GM12801 (cell line): ENCODE measurements around the gene IFRD1.

Experiments used
- TF ChIP-seq, protein P1 (sequence below): IDR thresholded peaks from one replicate; pipeline ENCODE4 v1.5.1; 2011; ENCODE audit warnings: control low read depth; ENCODE audit not compliant: insufficient read length; ENCODE audit errors: extremely low read depth

Gene IFRD1

DNA sequence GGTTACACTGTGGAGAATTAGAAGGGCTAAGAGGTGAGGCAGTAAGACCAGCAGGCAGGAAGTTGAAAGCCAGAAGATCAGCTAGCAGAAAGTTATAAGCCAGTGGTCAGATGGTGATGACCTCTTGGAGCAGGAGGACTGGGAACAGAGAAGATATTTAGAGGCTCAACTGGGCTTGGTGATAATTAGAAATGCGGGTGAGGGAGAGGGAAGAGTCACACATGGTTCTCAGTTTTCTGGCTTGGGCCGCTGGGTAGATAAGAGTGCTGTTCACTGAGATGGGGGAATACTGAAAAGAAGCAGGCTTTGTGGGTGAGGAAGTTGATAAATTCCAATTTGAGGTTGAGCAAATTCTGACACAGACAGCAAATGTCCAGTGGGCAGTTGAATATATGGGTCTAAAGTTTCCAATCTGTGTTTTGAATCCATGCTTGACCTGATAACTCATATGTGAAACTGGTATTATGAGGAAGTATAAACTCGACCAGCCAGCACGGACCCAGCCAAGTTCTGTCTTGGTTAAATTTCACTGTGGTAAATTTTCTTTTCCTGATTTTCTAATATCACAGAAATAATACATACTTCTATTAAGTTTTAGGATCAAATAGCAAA, 53.2 kb downstream of the IFRD1 start:
- TF ChIP-seq, protein P1, sequence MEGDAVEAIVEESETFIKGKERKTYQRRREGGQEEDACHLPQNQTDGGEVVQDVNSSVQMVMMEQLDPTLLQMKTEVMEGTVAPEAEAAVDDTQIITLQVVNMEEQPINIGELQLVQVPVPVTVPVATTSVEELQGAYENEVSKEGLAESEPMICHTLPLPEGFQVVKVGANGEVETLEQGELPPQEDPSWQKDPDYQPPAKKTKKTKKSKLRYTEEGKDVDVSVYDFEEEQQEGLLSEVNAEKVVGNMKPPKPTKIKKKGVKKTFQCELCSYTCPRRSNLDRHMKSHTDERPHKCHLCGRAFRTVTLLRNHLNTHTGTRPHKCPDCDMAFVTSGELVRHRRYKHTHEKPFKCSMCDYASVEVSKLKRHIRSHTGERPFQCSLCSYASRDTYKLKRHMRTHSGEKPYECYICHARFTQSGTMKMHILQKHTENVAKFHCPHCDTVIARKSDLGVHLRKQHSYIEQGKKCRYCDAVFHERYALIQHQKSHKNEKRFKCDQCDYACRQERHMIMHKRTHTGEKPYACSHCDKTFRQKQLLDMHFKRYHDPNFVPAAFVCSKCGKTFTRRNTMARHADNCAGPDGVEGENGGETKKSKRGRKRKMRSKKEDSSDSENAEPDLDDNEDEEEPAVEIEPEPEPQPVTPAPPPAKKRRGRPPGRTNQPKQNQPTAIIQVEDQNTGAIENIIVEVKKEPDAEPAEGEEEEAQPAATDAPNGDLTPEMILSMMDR: no peak

DNA sequence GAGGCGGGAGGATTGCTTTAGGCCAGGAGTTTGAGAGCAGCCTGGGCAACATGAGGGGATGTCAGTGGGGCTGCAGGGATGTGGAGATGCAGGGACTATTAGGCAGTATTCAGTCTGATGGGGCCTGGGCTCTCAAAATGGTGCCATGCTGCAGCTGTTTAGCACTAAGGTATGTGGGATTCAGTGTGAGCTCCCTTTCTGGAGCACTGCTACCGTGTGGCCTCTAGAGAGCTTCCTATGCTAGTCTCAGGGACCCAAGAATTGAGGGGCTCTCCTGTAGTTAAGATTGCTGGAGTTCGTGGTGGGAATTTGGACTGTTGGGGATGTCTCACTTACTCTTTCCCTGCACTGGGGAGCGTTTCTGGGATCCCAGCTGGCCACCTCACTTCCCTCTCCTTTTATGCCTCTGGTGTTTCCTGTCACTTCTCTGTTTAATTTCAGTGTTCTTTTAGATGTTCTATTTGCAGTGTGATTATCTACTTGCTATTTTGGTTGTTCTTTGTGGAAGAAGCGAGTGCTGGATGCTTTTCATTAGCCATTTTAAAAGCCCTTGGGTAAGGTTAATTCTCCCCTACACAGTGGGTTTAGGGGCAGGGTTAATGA, 53.9 kb downstream of the IFRD1 start:
- TF ChIP-seq, protein P1: no peak

DNA sequence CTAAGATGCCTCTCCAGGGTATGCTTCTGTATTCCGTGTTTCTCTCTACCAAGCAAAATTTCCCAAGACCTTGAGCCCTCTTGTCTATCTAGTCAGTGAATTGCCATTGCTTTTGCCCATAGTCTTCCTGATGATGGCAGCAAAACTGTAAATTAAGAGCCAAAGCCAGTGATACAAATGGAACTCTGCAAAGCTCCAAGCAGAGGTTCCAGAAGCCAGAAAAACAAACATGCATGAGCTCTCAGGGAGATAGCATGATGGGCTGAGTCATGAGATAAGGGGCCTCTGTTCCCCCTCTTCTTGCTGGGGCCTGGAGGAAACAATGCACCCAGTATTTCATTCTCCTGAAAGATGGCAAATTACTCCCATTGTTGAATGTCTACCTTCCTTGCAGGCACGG, 55.2 kb downstream of the IFRD1 start:
- TF ChIP-seq, protein P1: no peak

DNA sequence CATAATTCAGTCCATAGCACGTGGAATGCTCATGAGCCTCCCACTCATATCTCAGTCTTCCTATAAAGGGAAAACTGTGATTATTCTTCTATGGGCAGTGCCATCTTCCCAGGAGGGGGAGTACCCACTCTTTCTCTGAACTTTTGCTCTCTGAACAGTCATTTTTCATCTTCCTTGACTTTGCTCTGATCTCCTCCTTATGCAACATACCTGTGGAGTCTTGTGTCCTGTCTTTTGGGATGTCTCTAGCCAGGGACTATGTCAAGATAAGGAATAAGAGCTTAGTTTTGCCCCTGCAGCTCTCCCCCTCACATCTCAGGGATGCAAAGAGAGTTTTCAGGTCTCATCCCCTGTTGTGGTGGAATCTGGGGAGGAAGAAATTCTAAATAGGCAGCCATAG, 58.1 kb downstream of the IFRD1 start:
- TF ChIP-seq, protein P1: no peak

DNA sequence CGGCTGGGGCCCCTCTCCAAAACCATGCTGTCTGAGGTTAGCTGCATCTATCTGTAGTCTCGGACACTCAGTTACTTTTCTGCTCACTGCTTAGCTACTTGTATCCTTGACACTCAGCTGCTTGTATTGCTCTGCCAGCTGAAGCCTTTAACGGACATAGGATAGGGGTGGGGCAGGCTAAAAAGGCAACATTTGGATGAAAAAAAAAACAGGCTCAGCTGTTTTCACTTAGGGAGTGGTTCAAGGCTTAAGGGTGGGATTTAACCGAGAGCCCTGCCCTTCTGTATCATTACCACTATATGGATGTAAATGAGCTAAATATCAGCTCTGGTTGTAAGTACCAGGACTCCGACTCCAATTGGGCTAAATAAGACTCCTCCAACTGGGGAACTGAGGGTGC, 59.1 kb downstream of the IFRD1 start:
- TF ChIP-seq, protein P1: no peak

DNA sequence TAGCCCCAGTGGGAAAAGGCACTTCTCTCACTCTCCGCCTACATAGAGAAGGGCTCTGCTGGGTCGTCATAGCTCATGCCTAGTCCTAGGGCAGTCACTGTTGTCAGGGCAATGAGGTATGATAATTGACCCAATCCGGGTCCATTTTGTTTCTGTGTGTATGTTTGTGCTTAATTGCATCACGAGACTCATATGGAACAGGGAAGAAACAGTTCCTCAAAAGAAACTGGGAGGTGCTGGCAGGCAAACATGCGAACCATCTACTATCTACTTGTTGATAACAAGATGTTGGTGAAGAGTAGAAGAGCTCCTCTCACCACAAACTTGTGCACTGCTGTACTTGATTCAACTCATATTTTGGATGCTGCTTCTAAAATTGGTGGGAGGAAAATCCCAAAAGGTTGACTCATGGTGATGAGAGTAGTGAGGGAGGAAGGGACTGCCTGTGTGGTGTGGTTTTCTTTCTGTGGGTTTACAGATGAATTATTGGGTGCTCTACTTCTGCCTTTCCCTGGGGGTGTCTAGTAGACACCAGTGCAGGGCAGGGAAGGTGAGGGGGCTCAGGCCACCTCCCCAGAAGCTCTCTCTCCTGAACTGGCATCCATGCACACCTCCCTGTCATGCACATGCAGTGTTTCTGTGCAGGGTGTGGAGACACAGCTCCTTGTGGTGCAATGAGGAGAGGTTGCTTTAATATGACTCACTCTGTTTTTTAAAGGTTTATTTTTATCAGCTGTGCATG, 59.9 kb downstream of the IFRD1 start:
- TF ChIP-seq, protein P1: no peak

DNA sequence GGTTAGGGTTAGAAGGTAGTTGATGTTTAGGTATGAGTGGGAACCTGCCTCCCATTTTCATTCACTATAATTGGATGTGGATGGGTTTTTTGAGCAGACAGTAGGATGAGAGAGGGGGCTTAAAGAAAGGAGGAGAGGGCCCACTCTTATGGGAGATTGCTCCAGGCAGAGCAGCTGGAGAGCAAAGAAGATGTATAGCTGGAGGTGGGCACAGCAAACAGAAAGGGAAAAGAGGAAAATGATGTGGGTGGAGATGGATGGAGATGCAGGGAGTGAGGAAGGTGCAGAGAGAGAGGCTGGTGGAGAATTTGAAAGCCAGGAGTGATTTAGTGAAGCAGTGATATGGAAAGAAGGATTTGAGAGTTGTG, 60.5 kb downstream of the IFRD1 start:
- TF ChIP-seq, protein P1: no peak
